ENCODE data around the gene GRSF1.
"Not testable (repeated sequence)": the region's sequence is repeated elsewhere in the genome, so short reads cannot be mapped to it uniquely, and the experiment has no call there.

The GRSF1 gene

GRCh38 chr4:70839589-70840093 is at the start of gene GRSF1:
Gene GRSF1 (minus strand): TSS chr4:70839890. CDS start chr4:70839827, 63 bp downstream.
- DNase-seq (ENCODE audit: extremely low read depth in 1 of 2, low read depth in 1 of 2), result peak; percentile 76 to 93

- DNase-seq (ENCODE audit: extremely low read depth in 1 of 2, low read depth in 1 of 2), result no peak
Observed at GRCh38 chr4:70885174-70885573, 45.5 kb upstream of the GRSF1 start.

- no peak for DNase-seq (ENCODE audit: extremely low read depth in 1 of 2, low read depth in 1 of 2)
Observed at GRCh38 chr4:70880739-70881138, 41.0 kb upstream of the GRSF1 start.

GRCh38 chr4:70877556-70877955 is 37.9 kb upstream of the GRSF1 start:
- DNase-seq (ENCODE audit: extremely low read depth in 1 of 2, low read depth in 1 of 2), result no peak

GRCh38 chr4:70874268-70875156 is 34.8 kb upstream of the GRSF1 start:
- no peak for DNase-seq (ENCODE audit: extremely low read depth in 1 of 2, low read depth in 1 of 2)

- DNase-seq (ENCODE audit: extremely low read depth in 1 of 2, low read depth in 1 of 2), result no peak
Observed at GRCh38 chr4:70873216-70873615, 33.5 kb upstream of the GRSF1 start.

- no peak for DNase-seq (ENCODE audit: extremely low read depth in 1 of 2, low read depth in 1 of 2)
Observed at GRCh38 chr4:70868778-70869177, 29.1 kb upstream of the GRSF1 start.

GRCh38 chr4:70863099-70863790 is 23.6 kb upstream of the GRSF1 start:
- no peak for DNase-seq (ENCODE audit: extremely low read depth in 1 of 2, low read depth in 1 of 2)

GRCh38 chr4:70859066-70859465 is 19.4 kb upstream of the GRSF1 start:
- no peak for DNase-seq (ENCODE audit: extremely low read depth in 1 of 2, low read depth in 1 of 2)

GRCh38 chr4:70858454-70858853 is 18.8 kb upstream of the GRSF1 start:
- no peak for DNase-seq (ENCODE audit: extremely low read depth in 1 of 2, low read depth in 1 of 2)

GRCh38 chr4:70855464-70855863 is 15.8 kb upstream of the GRSF1 start:
- no peak for DNase-seq (ENCODE audit: extremely low read depth in 1 of 2, low read depth in 1 of 2)

GRCh38 chr4:70849291-70849690 is 9.6 kb upstream of the GRSF1 start:
- DNase-seq (ENCODE audit: extremely low read depth in 1 of 2, low read depth in 1 of 2), result no peak

- no peak for DNase-seq (ENCODE audit: extremely low read depth in 1 of 2, low read depth in 1 of 2)
Observed at GRCh38 chr4:70844180-70844579, 4.5 kb upstream of the GRSF1 start.

GRCh38 chr4:70842761-70843435 is 3.2 kb upstream of the GRSF1 start:
- DNase-seq (ENCODE audit: extremely low read depth in 1 of 2, low read depth in 1 of 2), result no peak

- no peak for DNase-seq (ENCODE audit: extremely low read depth in 1 of 2, low read depth in 1 of 2)
Observed at GRCh38 chr4:70841951-70842350, 2.3 kb upstream of the GRSF1 start.

- no peak for DNase-seq (ENCODE audit: extremely low read depth in 1 of 2, low read depth in 1 of 2)
Observed at GRCh38 chr4:70841211-70841610, 1.5 kb upstream of the GRSF1 start.

GRCh38 chr4:70840631-70841030 is 941 bp upstream of the GRSF1 start:
- not testable (repeated sequence) for DNase-seq (ENCODE audit: extremely low read depth in 1 of 2, low read depth in 1 of 2)

- peak; percentile 22 to 63 for DNase-seq (ENCODE audit: extremely low read depth in 1 of 2, low read depth in 1 of 2)
Observed at GRCh38 chr4:70840137-70840536, 447 bp upstream of the GRSF1 start.

GRCh38 chr4:70838666-70839588 is 763 bp downstream of the GRSF1 start:
- DNase-seq (ENCODE audit: extremely low read depth in 1 of 2, low read depth in 1 of 2), result peak; percentile 41 to 46

GRCh38 chr4:70838204-70838603 is 1.5 kb downstream of the GRSF1 start:
- DNase-seq (ENCODE audit: extremely low read depth in 1 of 2, low read depth in 1 of 2), result no peak
